ENCODE measurements around the gene TSPEAR.

TSPEAR gene

DNA sequence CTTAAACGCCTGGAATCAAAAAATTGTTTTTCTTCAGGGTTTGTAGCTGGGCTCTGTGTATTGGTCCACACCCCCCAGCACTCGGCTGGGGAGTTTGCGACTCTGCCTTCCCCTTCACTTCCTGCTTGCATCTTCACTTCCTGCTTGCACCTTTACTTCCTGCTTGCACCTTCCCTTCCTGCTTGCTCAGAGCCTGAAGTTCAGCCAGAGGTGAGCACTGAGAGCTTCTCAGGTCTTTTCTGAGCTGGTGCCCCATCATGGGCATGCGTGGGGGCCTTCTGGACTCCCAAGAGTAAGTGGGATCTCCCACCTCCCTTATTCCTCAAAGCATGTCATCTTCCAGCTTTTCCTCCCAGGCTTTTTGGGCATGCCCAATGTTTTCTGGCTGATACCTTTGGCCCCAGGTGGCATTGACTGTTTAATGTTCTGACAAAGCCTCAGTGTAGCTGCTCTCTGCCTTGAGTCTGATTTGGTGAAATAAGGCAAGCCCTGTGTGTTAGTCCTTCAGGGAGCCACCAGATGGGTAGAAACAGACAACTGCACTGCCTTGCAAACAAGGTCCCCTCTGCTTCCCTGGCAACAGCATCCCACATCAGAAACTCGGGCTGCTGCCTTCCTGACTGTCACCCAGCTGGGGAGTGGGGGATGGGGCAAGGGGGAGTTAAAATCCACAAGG, 163.6 kb downstream of the TSPEAR start:
- no peak for DNase-seq (ENCODE audit: low spot score)

DNA sequence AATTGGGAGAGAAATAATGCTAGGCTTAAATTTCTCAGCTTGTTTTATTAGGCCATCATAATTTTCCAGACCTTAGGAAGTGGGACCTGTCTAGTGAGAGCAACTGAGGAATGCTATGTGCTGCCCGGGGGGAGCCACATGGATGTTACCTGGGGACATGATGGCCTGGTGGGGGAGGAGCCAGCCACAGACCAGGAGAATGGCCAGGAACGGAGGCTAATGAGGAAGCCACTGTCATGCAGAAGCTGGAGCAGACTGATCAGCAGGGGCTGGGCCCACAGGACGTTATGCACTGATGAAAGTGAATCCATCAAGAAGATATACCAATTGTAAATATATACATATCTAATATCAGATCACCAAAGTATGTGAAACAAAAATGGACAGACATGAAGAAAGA, 166.8 kb downstream of the TSPEAR start:
- no peak for DNase-seq (ENCODE audit: low spot score)

DNA sequence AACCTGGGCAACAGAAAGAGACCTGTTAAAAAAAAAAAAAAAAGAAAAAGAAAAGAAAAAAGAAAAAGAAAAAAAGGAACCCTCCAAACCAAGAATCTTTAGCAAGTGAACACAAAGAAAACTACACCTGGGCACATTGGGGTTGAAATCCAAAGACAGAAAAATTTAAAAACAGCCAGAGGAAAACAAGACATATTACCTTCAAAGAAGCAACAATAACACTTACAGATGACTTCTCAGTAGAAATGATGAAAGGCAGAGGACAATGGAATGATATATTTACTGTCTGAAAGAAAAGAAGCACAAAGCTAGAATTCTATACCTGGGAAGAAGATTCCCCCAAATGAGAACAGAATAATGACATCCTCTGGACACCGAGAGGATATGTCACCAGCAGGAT, 168.7 kb downstream of the TSPEAR start:
- DNase-seq (ENCODE audit: low spot score), result no peak

DNA sequence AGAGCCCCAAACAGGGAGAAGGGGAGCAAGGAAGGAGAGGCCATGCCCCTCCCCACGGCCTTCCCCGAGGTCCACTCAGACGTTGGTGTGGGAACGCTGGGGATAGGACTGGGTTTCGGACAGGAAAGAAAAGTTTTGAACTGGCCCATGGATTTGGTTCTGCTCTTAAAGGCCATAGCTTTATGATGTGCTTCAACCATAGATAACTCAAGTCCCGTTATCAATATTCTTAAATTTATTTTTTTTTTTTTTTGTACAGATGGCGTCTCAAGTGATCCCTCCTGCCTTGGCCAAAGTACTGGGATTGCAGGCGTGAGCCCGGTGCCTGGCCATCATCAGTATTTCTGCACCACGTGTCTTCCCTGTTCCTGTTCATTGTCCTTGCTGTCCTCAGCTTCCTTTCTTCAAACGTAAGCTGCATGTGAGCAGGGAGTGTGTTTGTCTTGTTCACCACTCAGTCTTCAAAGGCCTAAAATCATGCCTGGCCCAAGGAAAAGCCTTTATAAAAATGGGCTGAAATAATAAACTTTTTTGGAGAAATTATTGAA, 170.6 kb downstream of the TSPEAR start:
- no peak for DNase-seq (ENCODE audit: low spot score)

DNA sequence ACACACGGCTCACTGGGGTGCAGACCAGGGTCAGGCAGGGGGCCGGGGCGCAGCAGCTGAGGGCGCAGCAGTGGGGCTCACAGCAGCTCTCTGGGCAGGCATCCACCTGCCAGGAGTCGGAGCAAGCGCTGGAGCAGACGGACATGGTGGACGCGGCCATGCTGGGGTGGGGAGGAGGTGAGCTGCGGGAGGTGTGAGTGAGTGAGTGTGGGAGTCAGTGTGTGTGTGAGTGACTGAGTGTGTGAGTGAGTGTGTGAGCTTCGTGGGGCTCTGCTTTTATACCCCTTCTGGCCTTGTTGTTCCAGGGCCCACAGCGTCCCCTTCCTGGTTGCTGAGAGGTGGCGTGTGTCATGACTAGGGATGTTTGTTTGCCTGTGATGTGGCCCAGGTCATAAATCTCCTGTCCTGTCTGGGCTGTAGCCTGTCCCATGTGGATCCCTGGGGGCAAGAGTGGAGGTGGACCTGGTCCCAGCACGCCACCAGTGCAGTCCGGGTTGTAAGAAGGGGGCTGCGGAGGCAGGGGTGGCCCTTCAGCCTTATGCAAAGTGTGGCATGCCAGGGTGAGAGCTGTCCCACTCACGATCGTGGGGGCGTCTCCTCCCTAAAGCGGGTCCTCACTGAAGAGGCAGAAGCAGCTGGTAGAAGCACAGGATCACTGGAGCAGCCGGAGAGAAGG, 171.2 kb downstream of the TSPEAR start, which contains the start of gene KRTAP10-1:
KRTAP10-1 (minus strand) TSS at position 205 of the 676 bp plus-strand sequence; CDS start at position 160, 45 bp downstream.
- no peak for DNase-seq (ENCODE audit: low spot score)

DNA sequence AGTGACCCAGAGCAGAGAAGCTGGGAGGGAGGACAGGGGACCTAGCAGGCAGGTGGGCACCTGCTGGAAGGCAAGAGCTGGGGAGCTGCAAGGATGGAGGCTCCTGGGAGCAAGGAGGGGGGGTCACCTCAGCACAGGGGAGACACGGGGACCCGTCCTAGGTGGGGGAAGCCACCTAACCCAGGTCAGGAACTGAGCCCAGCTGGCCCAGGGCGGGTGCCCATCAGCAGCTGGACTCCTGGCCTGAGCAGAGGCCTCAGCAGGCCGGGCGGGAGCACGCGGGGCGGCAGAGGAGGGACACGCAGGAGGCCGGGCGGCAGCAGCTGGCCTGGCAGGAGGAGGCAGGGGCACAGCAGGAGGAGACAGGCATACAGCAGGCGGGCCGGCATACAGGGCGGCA, 172.3 kb downstream of the TSPEAR start:
- no peak for DNase-seq (ENCODE audit: low spot score)

DNA sequence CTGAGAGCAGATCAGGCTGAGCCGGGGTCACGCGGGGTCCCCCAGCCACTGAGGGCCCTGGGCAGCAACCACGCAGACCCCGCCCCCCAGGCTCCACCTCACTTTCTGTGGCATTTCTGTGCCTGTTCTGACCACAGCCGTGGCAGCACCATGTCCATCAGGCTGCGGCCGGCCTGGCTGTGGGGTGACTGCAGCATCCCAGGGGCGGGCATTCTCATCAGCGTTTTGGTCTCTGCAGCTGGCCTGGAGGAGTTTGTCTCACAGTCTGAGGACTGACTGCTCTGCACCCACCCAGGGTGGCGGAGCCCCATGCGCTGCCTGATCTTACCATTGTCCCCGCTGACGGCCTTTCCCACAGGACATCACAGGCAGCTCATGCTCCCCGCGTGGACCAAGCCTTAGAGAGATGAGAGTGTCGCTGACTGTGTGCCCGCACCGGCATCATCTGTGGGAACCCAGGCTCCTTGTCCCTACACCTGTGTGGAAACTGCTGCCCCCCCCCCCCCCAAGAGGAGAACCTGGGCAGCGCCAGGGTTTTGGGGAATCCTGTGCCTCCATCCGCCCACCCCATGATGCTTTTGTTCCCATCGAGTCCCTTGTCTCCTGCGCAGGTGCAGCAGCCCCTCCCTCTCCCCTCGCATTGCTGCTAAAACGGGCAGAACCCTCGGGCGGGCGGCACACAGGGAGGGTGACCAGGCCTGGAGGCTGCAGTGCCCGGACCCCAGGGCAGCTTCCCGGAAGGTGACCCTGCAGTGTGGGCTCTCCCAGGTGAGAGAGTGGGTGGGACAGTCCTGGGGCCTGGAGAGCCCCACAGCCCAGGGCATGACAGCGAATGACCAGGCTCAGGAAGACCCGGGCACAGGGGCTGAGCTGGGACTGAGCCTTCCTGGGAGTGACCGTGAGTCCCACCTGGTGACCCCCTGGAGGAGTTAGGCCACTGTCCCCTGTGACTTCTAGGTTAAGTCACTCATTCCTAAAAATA, 173.2 kb downstream of the TSPEAR start:
- no peak for DNase-seq (ENCODE audit: low spot score)

DNA sequence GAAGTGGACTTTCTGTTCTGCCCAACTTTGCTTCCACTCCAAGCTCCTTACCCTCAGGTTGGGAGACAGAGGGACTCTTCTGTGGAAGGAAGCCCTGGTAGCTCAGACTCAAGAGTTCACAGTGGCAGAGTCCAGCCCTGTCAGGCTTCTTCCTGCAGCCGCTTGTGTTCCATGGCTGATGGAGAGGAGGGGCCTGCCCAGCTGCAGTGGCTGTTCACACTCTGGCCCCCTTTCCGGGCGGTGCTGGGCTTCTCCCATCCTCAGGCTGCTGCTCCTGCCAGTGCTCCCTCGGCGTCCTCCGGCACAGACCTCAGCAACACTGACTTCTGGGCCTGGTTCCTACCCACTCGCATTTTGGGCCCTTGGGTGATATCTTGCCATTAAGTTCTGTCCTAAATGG, 175.4 kb downstream of the TSPEAR start:
- no peak for DNase-seq (ENCODE audit: low spot score)

DNA sequence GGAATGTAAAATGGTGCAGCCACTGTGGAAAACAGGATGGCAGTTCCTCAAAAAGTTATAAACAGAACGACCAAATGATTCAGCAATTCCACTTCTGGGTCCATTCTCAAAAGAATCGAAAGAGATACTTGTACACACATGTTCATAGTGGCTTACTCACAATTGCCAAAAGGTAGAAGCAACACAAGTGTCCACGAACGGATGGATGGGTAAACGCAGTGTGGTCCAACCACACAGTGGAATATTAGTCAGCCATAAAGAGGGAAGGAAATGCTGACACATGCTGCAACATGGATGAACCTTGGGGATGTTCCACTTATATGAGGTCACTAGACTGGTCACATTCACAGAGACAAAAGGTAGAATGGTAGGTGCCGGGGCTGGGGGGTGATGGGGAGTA, 176.7 kb downstream of the TSPEAR start:
- DNase-seq (ENCODE audit: low spot score), result no peak

DNA sequence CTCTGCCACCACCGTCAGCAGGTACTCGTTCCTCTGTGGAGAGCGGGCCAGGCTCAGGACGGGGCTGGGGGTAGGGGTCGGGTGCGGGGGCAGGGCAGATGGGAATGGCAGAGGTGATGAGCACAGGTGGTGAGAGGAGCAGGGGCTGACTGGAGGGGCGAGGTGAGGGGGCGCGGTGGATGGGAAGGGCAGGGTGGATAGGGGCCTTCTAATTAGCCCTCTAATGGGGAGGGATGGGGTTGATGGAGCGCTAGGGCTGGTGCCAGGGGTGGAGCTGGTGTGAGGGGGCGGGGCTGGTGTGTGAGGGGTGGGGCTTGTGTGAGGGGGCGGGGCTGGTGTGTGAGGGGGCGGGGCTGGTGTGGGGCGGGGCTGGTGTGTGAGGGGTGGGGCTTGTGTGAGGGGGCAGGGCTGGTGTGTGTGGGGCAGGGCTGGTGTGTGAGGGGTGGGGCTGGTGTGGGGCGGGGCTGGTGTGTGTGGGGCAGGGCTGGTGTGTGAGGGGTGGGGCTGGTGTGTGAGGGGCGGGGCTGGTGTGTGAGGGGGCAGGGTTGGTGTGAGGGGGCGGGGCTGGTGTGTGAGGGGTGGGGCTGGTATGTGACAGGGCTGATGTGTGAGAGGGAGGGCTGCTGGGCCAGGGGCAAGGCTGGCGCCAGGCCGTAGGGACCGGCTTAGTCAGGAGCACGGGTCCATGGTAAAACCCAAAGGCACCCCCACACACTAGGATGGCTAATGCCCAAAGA, 177.3 kb downstream of the TSPEAR start:
- DNase-seq (ENCODE audit: low spot score), result no peak

DNA sequence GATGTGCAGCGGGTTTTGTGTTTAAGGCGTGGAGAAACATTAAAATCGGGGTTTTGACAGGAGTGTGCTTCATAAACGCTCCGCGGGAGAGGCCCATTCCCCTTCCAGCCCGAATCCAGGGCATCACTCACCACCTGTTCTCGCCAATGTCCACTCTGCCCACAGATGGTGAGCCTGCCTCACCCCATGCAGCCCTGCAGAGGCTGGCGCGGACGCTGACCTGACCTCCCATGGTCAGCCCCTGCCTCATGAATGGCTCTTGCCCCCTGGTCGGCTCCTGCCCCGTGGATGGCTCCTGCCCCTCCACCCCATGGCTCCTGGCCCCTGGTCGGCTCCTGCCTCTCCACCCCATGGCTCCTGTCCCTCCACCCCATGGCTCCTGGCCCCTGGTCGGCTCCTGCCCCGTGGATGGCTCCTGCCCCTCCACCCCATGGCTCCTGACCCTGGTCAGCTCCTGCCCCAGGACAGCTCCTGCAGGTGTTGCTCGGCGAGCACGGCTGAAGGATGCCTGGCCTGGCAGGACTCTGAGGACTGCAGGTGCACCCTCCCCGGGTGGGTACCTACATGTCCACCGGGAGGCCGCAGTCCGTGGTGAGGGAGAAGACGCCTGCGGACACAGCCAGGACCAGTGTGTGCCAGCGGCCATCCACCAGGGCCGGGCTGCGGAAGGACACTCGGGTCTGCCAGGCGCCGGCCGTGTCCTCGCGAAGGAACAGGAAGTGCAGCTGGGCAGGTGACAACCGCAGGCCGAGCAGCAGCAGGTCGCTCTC, 178.1 kb downstream of the TSPEAR start:
- no peak for DNase-seq (ENCODE audit: low spot score)

DNA sequence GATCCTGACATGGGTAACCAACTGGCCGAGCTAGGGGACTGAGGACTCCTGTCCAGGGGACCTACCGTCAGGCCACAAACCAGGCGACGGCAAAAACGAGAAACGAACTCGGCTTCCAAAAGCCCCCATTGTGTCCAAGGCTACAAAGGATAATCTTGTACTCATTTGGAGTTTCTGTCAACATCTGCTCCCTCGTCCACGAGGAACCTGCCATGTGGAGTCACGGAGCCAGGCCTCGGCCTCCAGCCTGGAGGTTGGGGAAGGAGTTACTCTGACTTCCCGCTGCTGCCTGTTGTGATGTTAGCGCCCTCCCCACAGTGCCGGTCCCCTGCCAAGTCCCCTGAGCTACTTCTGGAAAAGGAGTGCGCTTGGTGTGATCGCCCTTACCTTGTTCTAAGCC, 178.7 kb downstream of the TSPEAR start:
- DNase-seq (ENCODE audit: low spot score), result no peak

DNA sequence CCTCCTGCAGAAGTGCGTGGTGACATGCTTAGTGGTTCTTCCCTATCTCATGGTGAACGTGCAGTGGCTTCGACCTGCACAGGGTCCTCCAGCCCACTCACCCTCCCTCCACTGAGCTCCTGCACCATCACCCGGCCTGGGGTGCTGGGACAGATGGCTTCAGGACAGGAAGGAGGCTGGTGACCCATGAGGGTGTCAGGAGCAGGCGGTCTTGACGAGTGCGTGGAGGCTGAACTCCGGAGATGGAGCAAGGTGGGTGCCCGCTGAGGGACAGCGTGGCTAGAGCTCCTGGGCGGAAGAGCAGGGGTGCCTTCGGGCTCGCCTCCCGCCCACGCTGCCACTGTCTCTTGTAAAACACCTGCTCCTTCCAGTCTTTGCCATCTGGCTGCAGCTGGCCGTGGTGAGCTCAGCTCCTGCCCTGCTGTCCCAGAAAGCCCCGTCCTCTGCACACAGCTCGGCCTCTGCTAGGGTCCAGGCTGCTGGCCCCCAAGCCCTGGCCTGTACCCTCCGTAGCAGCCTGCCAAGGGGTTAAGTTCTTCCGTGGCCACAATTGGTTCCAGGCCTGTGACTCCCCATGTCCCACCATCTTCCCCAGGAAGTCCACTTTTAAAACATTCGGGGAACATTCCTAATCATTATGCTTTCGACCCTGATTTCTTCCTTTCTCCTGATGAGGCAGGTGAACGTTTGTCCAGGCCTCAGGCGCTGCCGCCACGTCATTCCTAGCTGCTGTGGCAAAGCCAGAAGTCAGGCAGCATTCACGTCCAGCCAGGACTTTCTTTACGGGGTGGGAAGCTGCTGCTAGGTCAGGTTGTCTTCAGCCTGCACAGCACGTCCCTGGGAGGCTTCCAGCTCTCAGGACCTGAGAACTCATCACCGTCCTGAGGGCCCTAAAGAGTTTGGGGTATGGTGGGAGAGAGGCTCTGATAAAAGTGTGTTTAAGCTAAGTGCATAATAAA, 179.5 kb downstream of the TSPEAR start:
- no peak for DNase-seq (ENCODE audit: low spot score)

DNA sequence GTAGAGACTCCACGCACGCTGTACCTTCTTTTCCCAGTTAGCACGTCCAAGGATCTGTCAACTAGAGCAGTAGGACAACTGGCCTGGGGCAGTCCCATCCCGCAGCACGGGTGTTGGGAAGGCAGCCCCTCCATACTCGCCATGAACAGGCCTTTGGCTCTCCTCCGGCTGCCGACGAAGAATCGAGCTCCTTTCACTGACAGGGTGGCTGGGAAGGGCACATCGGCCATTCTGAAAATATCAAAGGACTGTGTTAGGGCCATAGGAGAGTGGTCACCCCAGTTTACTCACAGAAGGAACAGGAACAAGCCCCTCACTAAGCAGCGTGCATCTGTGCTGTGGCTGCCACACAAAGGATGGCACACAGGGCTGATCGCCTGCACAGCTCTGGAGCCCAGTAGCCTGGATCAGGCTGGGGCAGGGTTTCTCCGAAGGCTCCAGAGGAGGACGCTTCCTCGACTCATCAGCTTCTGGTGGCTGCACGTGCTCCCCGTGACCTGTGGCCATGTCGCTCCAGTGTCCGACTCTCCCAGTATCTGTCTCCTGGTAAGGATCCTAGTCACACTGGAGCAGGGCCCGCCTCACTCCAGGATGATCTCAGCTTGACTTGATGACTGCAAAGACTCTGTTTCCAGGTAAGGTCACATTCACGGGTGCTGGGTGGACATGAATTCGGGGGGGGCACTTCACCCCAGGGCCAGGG, 180.3 kb downstream of the TSPEAR start:
- DNase-seq (ENCODE audit: low spot score), result no peak

DNA sequence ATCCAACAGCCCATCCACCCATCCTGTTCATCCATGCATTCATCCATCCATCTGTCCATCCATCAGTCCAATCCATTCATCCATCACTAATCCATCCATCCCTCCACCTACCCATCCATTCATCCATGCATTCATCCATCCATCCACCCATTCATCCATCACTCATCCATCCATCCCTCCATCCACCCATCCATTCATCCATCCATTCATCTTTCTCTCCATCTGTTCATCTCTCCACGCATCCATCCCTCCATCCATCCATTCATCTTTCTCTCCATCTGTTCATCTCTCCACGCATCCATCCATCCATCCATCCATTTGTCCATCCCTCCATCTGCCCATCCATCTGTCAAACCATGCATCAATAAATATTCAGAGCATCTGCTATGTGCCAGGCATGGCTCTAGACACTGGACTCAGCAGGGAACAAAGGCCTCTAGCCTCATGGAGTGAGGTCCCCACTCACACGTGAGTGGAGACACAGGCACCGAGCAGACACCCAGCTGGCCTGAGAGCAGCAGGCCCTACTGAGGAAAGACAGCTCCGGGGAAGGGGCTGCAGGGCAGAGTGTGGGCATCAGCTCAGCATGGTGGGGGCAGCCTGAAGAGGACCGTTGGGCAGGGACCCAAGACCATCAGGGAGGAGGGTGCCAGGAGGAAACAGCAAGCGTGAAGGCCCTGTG, 181.0 kb downstream of the TSPEAR start:
- DNase-seq (ENCODE audit: low spot score), result no peak

DNA sequence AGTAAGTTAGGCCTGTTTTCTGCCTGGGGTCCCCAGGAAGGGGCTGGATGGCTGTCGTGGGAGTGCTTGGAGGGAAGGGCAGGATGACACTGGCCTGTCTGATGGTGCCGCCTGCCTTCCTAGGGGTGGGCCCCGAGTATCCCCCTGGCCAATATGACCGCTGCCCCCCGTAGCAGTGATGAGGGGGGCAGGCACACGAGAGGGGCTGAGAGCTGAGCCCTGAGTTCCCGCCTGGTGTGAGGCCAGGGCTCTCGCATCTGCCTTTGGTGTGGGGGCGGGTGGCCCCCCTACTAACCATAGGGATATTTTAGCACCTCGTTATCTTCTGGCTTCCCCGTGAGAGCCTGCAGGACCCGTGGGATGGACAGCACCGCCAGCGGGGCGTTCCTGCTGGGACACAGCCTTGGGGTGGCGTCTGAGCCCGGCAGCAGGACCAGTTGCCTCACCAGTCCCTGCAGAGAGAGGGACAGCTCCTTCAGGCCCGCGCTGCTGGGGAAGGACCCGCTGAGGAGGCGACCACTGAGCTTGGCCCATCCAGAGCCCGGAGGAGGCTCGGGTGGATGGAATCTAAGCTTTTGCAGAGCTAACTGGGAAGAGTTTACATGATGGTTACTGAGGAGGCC, 181.8 kb downstream of the TSPEAR start:
- DNase-seq (ENCODE audit: low spot score), result no peak

DNA sequence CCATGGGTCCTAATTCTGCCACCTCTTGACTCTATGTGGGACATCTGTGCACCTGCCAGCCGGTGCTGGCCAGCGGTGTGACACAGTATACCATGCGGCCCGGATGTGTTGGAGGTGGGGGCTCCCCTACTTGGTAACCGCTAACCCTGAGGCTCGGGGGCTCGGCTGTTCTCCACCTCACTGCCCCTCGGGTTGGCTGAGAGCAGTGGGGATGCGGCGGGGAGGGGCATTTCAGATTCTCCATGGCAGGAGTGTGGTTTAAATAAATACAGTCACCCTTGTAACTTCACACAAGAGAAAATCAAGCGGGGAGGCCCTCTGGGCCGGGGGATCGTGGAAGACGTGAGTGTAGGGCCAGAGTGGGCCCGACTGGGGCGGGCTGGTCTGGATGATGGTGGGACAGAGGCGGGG, 182.4 kb downstream of the TSPEAR start:
- DNase-seq (ENCODE audit: low spot score), result no peak

DNA sequence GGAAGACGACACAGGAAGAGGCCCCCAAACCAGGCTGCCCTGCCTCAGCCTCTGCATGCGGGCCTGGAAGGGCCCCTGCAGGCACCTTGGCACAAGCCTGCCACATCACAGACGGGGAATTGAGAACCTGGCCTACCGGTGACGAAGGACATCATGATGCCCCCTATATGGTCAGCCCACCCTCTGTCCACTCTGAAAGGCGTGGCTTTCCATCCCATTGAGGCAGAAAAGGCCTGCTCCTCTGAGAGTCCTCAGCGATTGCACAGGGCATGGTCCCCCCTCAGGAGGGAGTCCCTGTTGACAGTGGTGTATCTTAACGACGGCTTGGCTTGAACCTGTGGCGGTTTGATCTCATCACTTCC, 182.8 kb downstream of the TSPEAR start:
- DNase-seq (ENCODE audit: low spot score), result no peak
